HCT116 (cell line): ENCODE measurements around the gene ADGRF4.
A peak's percentile ranks its signal among the peaks of the same experiment; 100 is the strongest.

ENCODE experiments used
- ATF3 ChIP-seq: IDR thresholded peaks from 2 replicates; pipeline ENCODE4 v1.6.1; 2012
- CTCF ChIP-seq, 3 experiments: fragments of 200-600 bp in 1 of 3; sonication (generic) in 1 of 3; IDR thresholded peaks in 2 of 3; conservative IDR thresholded peaks in 1 of 3; 2 replicates each; pipeline ENCODE4 v1.5.1; 2012 to 2017; ENCODE audit warnings: low read depth in 2 of 3, low read length in 2 of 3, antibody characterized with exemption in 1 of 3, borderline replicate concordance in 1 of 3, control low read depth in 1 of 3, mild to moderate bottlenecking in 1 of 3, mixed read lengths in 1 of 3, mixed run types in 1 of 3, moderate library complexity in 1 of 3; ENCODE audit not compliant: insufficient read depth in 1 of 3
- EGR1 ChIP-seq: IDR thresholded peaks from 2 replicates; pipeline ENCODE4 v1.6.1; 2012; ENCODE audit warnings: low read depth
- FOSL1 ChIP-seq: IDR thresholded peaks from 2 replicates; pipeline ENCODE4 v1.6.1; 2012; ENCODE audit warnings: low read depth
- JUND ChIP-seq: IDR thresholded peaks from 2 replicates; pipeline ENCODE4 v1.6.1; 2012
- POLR2A ChIP-seq: IDR thresholded peaks from 2 replicates; pipeline ENCODE4 v1.7.0; 2011; ENCODE audit warnings: borderline replicate concordance; ENCODE audit not compliant: insufficient read depth, insufficient read length; ENCODE audit errors: extremely low read depth
- POLR2AphosphoS5 ChIP-seq: IDR thresholded peaks from 2 replicates; pipeline ENCODE4 v1.6.1; 2011; ENCODE audit warnings: mild to moderate bottlenecking, low read depth, low read length, moderate library complexity
- SIN3A ChIP-seq: IDR thresholded peaks from 2 replicates; pipeline ENCODE4 v1.6.1; 2012; ENCODE audit warnings: low read depth
- SP1 ChIP-seq: IDR thresholded peaks from 2 replicates; pipeline ENCODE4 v1.6.1; 2012; ENCODE audit warnings: low read depth
- TCF7L2 ChIP-seq: IDR thresholded peaks from 2 replicates; pipeline ENCODE4 v1.7.0; 2011; ENCODE audit warnings: borderline replicate concordance, inconsistent platforms; ENCODE audit not compliant: insufficient read depth, insufficient read length; ENCODE audit errors: extremely low read depth
- ZNF274 ChIP-seq: fragments of 200-500 bp; sonication (Bioruptor generic); IDR thresholded peaks from 2 replicates; pipeline ENCODE4 v1.6.1; 2014; ENCODE audit warnings: mild to moderate bottlenecking, low read depth, low read length, inconsistent platforms

GRCh38 chr6:47655719-47656595 lies 42.4 kb upstream of the ADGRF4 start:
- TF ChIP-seq POLR2AphosphoS5 (no peak), SP1 (no peak), ATF3 (no peak), EGR1 (no peak), SIN3A (no peak), CTCF (IDR thresholded peaks at IDR 0.05 in 2 of 3, conservative IDR thresholded peaks at IDR 0.05 in 1 of 3; ENCODE audit: borderline replicate concordance in 1 of 3, insufficient read depth in 1 of 3, low read depth in 2 of 3, low read length in 2 of 3) (no peak), JUND (peak; percentile 52; the same call in 1 of the 2 replicates), ZNF274 (no peak), FOSL1 (peak; percentile 52; the same call in 1 of the 2 replicates), POLR2A (no peak), TCF7L2 (no peak)
